Uterus (tissue), 4 donors: ENCODE measurements around the gene TEC. TPM values are rescaled to one million over a fixed set of nuclear protein-coding genes. Genes with fewer than 3 reads are reported as not detected.

Experiments
- DNase-seq, 2 donors: peaks; one replicate each; pipeline ENCODE4 v3.0.0-alpha.2; 2019 to 2020
- H3K27ac ChIP-seq, 2 donors: fragments of 200-600 bp; sonication (generic); 1 replicate in 1 of 2; 2 replicates in 1 of 2; pipeline ENCODE4 v1.5.1; 2016 to 2018
- H3K27me3 ChIP-seq, 2 donors: fragments of 200-600 bp; sonication (generic); one replicate each; pipeline ENCODE4 v1.5.1; 2018 to 2019; ENCODE audit warnings: control low read depth in 1 of 2
- H3K36me3 ChIP-seq, 2 donors: fragments of 200-600 bp; sonication (generic); one replicate each; pipeline ENCODE4 v1.5.1; 2019; ENCODE audit warnings: control low read depth in 1 of 2
- H3K4me1 ChIP-seq, 2 donors: fragments of 200-600 bp; sonication (generic); one replicate each; pipeline ENCODE4 v1.5.1; 2018 to 2019; ENCODE audit warnings: control low read depth in 1 of 2
- H3K4me3 ChIP-seq, 2 donors: fragments of 200-600 bp; sonication (generic); 1 replicate in 1 of 2; 2 replicates in 1 of 2; pipeline ENCODE4 v1.5.1; 2018 to 2019; ENCODE audit warnings: mild to moderate bottlenecking in 1 of 2
- H3K9me3 ChIP-seq, 2 donors: fragments of 200-600 bp; sonication (generic); one replicate each; pipeline ENCODE4 v1.5.1; 2019; ENCODE audit warnings: control low read depth in 1 of 2
- POLR2A ChIP-seq, 2 donors: fragments of 450-650 bp; IDR thresholded peaks; one replicate each; pipeline ENCODE4 v1.6.1; 2016; ENCODE audit warnings: antibody characterized with exemption in 2 of 2, mild to moderate bottlenecking in 1 of 2, moderate library complexity in 1 of 2
- intact Hi-C: fragments of 100-400 bp; cut with DNase I; formaldehyde crosslinking; loops from one replicate; pipeline ENCODE4 v1.15.1; 2023; ENCODE audit warnings: low total_unique reads
- total RNA-seq, 4 donors: library from RNA; depleted of rRNA in 3 of 4; stranded (reverse); fragments of >200 nt in 3 of 4; gene quantifications; one replicate each; pipeline versions ENCODE4 v1.1.0 to v1.2.4, GENCODE V29; 2014 to 2023
- TF ChIP-seq, protein P1 (sequence below), 4 experiments: fragments of 200-600 bp in 2 of 4; fragments of 450-650 bp in 2 of 4; sonication (generic) in 2 of 4; IDR thresholded peaks; one replicate each; pipeline ENCODE4 v1.5.1; 2016 to 2019; ENCODE audit warnings: antibody characterized with exemption in 4 of 4, mild to moderate bottlenecking in 2 of 4, moderate library complexity in 1 of 4
- donor health status: DM: yes; HTN: yes; CAD: no.

Gene TEC
- total RNA-seq, 4 donors from 2014 or later, result under 0.01 to 6.8 (median 2.6) TPM

DNA sequence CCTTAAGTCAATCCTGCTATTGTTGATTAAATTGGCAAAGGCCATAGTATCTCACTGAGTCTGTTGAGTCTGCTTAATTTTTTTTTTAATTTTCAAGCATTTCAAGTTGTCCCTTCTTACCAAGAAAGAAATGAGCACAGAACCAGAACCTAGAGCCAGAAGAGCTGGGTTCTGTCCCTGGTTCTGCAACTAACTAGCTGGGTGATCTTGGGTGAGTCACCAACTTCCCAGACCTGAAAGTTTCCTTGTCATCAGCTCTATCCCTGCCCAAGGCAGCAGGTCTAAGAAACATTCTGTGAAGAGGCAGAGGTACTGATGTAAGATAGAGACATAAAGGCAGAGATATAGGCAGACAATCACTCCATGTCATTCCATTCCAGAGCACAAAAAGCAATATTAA is 17.3 kb downstream of the TEC start:
- no peak overlapping the region for H3K4me3 ChIP-seq
- TF ChIP-seq, protein P1, sequence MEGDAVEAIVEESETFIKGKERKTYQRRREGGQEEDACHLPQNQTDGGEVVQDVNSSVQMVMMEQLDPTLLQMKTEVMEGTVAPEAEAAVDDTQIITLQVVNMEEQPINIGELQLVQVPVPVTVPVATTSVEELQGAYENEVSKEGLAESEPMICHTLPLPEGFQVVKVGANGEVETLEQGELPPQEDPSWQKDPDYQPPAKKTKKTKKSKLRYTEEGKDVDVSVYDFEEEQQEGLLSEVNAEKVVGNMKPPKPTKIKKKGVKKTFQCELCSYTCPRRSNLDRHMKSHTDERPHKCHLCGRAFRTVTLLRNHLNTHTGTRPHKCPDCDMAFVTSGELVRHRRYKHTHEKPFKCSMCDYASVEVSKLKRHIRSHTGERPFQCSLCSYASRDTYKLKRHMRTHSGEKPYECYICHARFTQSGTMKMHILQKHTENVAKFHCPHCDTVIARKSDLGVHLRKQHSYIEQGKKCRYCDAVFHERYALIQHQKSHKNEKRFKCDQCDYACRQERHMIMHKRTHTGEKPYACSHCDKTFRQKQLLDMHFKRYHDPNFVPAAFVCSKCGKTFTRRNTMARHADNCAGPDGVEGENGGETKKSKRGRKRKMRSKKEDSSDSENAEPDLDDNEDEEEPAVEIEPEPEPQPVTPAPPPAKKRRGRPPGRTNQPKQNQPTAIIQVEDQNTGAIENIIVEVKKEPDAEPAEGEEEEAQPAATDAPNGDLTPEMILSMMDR (IDR thresholded peaks at IDR 0.05), result no peak
- H3K27ac ChIP-seq, result no peak overlapping the region
- no peaks in the 10 kb centered on the region for H3K9me3 ChIP-seq
- intact Hi-C loops, result no loop called here
- H3K36me3 ChIP-seq, result no peaks in the 10 kb centered on the region
- H3K27me3 ChIP-seq, result no peaks in the 10 kb centered on the region
- no peaks in the 10 kb centered on the region for H3K4me1 ChIP-seq
- DNase-seq, result no peak

DNA sequence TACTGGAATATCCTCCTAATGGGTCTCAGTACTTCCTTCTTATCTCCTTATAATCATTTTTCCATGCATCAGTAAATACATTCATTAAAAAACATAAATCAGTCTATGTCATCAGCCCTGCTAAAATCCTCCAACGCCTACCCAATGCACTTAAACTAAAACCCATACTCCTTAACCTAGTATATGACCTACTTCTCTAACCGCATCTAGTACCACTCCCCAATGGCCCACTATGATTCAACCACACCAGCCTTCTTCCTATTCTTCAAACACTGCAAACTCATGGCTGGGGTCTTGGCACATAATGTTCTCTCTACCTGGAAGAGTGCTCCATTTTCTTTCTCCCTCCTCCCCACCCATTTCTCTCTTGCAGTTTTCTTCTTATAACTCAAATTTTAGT is 18.7 kb downstream of the TEC start:
- Histone ChIP-seq H3K27ac (no peak overlapping the region), H3K4me3 (no peak overlapping the region), H3K36me3 (no peaks in the 10 kb centered on the region), H3K4me1 (no peaks in the 10 kb centered on the region), H3K9me3 (no peaks in the 10 kb centered on the region), H3K27me3 (no peaks in the 10 kb centered on the region)
- no peak for DNase-seq
- TF ChIP-seq, protein P1 (IDR thresholded peaks at IDR 0.05), result no peak
- TF ChIP-seq POLR2A (IDR thresholded peaks at IDR 0.05), result no peak
- intact Hi-C loops, result no loop called here

DNA sequence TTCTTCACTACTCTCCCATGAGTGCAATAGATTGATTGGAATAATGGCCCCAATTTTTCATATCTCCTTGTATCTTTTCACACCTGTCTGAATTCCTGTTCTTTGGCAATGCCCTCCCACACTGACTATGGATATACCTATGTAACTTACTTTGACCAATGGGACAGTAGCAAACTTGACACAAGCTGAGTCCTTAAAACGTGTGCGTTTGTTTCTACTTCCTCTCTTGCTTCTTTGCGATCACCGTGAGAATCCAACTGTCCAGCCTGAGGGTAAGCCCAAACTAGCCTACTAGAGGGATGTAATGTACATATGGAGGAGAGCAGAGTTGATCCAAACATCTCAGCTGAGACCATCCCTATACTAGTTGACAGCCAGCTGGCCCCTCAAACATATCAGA is 19.3 kb downstream of the TEC start:
- no peaks in the 10 kb centered on the region for H3K27me3 ChIP-seq

GRCh38 chr4:48249378-48249777 is 20.3 kb downstream of the TEC start:
- intact Hi-C loops, result no loop called here
- H3K27me3 ChIP-seq, result no peaks in the 10 kb centered on the region
- no peaks in the 10 kb centered on the region for H3K9me3 ChIP-seq
- H3K4me1 ChIP-seq, result no peaks in the 10 kb centered on the region
- no peaks in the 10 kb centered on the region for H3K36me3 ChIP-seq
- no peak for TF ChIP-seq POLR2A (IDR thresholded peaks at IDR 0.05)
- TF ChIP-seq, protein P1 (IDR thresholded peaks at IDR 0.05), result no peak
- no peak overlapping the region for H3K4me3 ChIP-seq
- no peak overlapping the region for H3K27ac ChIP-seq
- DNase-seq, result no peak

More for the DNA sequence above, 19.3 kb downstream of the TEC start:
- TF ChIP-seq, protein P1 (IDR thresholded peaks at IDR 0.05), result no peak
- no peak for TF ChIP-seq POLR2A (IDR thresholded peaks at IDR 0.05)
- H3K4me3 ChIP-seq, result no peak overlapping the region
- intact Hi-C loops, result no loop called here
- DNase-seq, result no peak
- no peaks in the 10 kb centered on the region for H3K9me3 ChIP-seq
- no peak overlapping the region for H3K27ac ChIP-seq
- H3K36me3 ChIP-seq, result no peaks in the 10 kb centered on the region
- no peaks in the 10 kb centered on the region for H3K4me1 ChIP-seq

GRCh38 chr4:48248559-48248953 is 21.1 kb downstream of the TEC start:
- no peak for DNase-seq
- TF ChIP-seq POLR2A (IDR thresholded peaks at IDR 0.05), result no peak
- TF ChIP-seq, protein P1 (IDR thresholded peaks at IDR 0.05), result no peak
- intact Hi-C loops, result no loop called here
- Histone ChIP-seq H3K36me3 (no peaks in the 10 kb centered on the region), H3K4me1 (no peaks in the 10 kb centered on the region), H3K9me3 (no peaks in the 10 kb centered on the region), H3K4me3 (no peak overlapping the region), H3K27me3 (no peaks in the 10 kb centered on the region), H3K27ac (no peak overlapping the region)
